ENCODE measurements around the gene CD300LD.

DNA sequence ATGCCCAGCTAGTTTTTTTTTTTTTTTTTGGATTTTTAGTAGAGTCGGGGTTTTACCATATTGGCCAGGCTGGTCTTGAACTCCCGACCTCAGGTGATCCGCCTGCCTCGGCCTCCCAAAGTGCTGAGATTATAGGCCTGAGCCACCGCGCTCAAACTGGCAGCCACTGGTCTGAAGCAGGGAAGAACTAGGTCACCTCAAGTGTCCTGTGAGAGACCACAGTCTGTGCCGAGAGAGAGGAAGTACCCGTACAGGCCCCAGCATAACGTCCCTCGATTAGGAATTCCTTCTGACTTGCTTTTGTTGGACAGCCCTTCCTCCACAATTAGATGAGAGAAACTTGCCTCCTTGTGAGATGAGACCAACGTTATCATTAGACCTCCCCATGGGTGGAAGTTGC is 45.2 kb upstream of the CD300LD start:
- TF ChIP-seq, protein P1, sequence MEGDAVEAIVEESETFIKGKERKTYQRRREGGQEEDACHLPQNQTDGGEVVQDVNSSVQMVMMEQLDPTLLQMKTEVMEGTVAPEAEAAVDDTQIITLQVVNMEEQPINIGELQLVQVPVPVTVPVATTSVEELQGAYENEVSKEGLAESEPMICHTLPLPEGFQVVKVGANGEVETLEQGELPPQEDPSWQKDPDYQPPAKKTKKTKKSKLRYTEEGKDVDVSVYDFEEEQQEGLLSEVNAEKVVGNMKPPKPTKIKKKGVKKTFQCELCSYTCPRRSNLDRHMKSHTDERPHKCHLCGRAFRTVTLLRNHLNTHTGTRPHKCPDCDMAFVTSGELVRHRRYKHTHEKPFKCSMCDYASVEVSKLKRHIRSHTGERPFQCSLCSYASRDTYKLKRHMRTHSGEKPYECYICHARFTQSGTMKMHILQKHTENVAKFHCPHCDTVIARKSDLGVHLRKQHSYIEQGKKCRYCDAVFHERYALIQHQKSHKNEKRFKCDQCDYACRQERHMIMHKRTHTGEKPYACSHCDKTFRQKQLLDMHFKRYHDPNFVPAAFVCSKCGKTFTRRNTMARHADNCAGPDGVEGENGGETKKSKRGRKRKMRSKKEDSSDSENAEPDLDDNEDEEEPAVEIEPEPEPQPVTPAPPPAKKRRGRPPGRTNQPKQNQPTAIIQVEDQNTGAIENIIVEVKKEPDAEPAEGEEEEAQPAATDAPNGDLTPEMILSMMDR (IDR thresholded peaks at IDR 0.05): no peak
- no peak for TF ChIP-seq POLR2AphosphoS5 (IDR thresholded peaks at IDR 0.05)

Measured in prostate gland (tissue), 2 donors.